HEK293 (cell line): ENCODE results near the gene SYNE1.

Experiments
- ZNF335 ChIP-seq: fragments of 450-650 bp; formaldehyde crosslinking; conservative IDR thresholded peaks from 2 replicates; pipeline ENCODE4 v1.5.1; 2016; ENCODE audit warnings: missing biosample characterization, missing genetic modification characterization
- TF ChIP-seq, protein P1 (sequence below): fragments of 450-650 bp; formaldehyde crosslinking; IDR thresholded peaks from 2 replicates; pipeline ENCODE4 v1.5.1; 2016; ENCODE audit warnings: missing biosample characterization, missing genetic modification characterization

DNA sequence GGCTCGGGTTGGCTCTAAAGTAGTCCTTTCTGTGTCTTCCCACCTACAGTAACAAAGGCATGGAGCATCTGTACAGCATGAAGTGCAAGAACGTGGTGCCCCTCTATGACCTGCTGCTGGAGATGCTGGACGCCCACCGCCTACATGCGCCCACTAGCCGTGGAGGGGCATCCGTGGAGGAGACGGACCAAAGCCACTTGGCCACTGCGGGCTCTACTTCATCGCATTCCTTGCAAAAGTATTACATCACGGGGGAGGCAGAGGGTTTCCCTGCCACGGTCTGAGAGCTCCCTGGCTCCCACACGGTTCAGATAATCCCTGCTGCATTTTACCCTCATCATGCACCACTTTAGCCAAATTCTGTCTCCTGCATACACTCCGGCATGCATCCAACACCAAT is 538.5 kb downstream of the SYNE1 start:
- no peak for TF ChIP-seq ZNF335 (tag by site-specific recombination)
- TF ChIP-seq, protein P1, sequence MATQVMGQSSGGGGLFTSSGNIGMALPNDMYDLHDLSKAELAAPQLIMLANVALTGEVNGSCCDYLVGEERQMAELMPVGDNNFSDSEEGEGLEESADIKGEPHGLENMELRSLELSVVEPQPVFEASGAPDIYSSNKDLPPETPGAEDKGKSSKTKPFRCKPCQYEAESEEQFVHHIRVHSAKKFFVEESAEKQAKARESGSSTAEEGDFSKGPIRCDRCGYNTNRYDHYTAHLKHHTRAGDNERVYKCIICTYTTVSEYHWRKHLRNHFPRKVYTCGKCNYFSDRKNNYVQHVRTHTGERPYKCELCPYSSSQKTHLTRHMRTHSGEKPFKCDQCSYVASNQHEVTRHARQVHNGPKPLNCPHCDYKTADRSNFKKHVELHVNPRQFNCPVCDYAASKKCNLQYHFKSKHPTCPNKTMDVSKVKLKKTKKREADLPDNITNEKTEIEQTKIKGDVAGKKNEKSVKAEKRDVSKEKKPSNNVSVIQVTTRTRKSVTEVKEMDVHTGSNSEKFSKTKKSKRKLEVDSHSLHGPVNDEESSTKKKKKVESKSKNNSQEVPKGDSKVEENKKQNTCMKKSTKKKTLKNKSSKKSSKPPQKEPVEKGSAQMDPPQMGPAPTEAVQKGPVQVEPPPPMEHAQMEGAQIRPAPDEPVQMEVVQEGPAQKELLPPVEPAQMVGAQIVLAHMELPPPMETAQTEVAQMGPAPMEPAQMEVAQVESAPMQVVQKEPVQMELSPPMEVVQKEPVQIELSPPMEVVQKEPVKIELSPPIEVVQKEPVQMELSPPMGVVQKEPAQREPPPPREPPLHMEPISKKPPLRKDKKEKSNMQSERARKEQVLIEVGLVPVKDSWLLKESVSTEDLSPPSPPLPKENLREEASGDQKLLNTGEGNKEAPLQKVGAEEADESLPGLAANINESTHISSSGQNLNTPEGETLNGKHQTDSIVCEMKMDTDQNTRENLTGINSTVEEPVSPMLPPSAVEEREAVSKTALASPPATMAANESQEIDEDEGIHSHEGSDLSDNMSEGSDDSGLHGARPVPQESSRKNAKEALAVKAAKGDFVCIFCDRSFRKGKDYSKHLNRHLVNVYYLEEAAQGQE (tag by site-specific recombination) = no peak
